Kidney capillary endothelial cell (primary cell): ENCODE results near the gene SRGAP1.

Experiments
- DNase-seq: peaks from one replicate; pipeline ENCODE4 v3.0.0-alpha.2; 2018; ENCODE audit warnings: low spot score

SRGAP1 gene

DNA sequence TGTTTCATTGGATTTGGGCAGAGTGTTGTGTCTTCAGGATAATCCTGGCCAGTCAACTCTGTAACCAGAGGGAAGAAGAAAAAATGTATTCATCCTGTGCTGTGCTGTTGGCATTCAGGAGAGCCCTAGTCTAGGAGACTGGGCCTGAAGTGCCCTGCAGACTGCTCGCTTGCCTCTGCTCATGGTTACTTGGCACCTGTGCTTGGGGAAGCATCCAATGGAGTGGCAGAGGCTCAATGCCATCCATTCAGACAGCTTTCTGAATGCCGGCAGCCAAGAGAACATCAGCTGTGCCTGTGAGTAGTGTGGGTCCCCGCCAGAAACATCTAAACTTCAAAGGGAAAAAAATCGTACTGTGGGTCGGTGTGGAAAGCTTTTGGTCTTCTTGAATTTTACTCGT lies 124.2 kb downstream of the SRGAP1 start:
- no peak for DNase-seq

DNA sequence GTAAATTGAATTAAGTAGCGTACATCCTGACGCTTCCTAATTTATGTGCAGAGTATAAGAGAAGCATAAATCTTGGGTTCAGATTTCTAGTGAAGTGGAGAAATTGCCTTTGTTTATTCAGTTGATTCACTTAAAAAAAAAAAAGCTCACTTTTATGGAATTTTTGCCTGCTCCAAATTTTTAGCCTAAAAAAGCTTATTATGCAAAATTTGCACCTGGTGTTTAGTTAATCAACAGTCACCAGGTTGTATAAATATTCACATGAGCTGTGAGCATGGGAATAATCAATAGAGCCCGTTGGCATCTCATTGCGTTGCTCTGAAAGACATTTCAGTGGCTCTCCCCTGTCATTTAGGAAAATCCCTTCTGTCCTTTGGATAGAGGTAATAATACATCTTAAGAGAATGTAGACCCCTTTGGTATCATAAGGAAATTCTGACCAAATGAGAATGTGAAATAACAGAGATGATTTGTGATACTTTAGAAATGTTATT lies 132.4 kb downstream of the SRGAP1 start:
- DNase-seq: no peak

DNA sequence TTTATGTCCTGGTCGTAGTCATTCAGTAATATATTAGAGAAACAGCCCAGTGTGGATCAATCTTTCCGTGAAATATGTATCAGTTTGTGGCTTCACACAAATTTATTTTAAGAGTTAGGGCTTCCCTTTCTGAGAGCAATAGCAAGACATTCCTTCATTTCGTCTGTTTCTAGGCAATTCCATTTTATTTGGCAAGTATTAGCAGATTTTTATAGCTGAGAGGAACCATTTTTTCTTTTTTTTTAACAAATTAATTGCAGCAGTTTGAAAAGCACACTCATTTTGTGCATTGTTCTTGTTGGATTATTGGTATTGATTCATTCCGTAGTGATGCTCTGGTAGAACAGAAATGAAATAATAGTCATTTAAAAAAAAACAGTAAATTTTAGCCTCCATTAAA lies 132.9 kb downstream of the SRGAP1 start:
- no peak for DNase-seq

DNA sequence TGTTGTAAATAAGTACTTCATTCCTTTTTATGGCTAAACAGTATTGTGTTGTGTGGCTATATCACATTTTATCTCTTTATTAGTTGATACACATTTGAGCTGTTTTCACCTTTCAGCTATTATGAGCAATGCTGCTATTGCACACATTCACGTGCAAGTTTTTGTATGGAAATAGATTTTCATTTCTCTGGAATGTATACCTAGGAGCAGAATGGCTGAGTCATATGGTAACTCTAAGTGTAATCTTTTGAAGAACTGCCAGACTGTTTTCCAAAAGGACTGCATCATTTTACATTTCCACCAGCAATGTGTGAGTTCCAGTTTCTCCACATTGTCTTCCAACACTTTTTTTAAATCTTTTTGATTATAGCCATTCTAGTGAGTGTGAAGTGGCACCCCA lies 134.0 kb downstream of the SRGAP1 start:
- peak; percentile 77 for DNase-seq

DNA sequence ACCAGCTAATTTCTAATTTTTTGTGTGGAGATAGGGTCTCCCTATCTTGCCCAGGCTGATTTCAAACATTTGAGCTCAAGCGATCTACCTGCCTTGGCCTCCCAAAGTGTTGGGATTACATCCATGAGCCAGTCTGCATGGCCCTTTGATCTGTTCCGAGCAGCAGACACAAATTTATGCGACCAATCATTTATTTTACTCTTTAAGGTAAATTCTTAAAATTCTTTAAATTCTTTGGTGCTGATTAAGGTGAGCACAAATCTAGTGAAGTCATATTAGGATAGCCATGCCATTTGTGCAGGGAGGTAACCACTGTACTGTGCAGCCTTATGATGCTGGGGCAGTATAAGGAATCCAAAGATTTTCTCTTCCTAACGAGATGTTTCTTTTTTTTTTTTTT lies 135.7 kb downstream of the SRGAP1 start:
- no peak for DNase-seq

DNA sequence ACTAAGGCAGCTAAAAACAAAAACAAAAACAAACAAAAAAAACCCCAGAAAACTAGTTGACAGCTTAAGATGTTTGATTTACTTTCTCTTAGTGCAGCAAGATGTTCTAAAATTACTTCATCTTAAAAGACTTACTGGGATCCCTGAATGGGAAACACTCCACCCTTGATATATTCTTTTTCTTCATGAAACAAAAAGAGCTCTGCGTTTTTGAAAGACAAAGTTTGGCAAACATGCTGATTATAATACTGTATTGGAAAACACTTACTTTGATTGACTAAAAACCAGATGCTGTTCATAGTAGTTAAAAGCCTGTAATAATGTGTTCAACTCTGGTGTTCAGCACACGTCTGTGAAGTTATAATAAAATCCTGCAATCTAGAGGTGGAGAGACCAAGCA lies 136.8 kb downstream of the SRGAP1 start:
- no peak for DNase-seq

DNA sequence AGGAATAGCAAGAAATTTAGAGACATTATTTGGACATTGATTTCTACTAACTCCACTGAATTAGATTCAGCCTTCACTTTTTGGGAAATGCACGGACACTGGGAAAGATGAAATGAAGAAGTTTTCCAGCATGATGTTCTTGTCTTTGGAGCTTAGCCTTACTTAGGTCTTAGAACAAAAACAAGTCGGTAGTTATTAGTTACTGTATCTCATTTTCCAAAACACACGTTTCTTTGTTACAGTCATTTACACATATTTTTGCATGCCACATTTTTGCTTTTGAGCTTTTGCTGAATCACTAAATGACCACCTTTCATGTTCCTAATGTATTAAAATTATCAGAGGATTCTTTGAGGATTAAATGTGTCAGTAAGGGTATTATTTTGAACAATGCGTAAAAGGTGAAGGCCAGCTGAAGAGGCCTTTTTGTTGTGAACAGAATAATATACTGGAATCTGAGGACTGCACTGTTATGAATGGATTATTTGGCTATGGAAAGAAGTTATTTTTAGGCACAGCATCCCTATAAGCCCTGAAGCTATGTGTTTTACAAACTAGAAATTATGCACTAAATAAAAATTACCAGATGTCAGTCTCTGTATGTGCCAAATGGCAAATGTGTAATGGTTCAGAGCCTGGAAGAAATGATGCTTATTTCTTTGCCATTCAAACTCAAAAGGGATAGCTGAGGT lies 138.2 kb downstream of the SRGAP1 start:
- DNase-seq: no peak

DNA sequence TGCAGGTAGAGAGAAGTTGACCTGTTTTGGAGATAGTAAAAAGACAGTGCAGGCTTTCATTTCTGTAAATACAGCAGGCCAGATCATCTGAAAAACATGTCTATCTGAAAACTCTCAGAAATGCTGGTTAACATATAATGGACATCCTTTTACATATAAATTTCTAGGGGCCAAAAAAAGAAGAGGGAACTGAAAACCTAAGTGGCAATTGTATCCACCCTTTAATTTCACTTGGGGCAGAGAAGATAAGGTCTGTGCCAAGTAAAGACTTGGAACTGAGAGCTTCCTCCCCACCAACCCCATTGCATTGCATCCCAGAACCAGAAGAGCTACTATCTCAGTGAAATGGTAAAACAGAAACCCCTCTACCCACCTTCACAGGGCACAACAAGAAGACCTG lies 141.0 kb downstream of the SRGAP1 start:
- DNase-seq: no peak

DNA sequence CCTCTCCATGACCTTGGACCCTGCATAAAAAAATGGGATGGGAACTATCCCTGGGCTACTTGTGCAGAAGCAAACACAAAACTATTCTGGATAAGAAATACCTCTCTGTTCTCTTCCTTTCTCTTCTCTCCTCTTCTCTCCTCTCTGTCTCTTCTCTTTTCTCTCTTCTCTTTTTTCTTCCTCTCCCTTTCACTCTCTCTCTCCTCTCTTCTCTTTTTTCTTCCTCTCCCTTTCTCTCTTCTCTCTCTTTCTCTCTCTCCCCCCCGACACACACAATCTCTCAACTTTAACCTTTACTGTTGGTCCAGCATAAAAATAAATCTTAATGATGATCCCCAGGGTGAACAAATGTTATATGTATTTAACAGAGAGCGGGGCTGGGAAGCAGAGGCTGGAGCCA lies 141.4 kb downstream of the SRGAP1 start:
- DNase-seq: no peak

DNA sequence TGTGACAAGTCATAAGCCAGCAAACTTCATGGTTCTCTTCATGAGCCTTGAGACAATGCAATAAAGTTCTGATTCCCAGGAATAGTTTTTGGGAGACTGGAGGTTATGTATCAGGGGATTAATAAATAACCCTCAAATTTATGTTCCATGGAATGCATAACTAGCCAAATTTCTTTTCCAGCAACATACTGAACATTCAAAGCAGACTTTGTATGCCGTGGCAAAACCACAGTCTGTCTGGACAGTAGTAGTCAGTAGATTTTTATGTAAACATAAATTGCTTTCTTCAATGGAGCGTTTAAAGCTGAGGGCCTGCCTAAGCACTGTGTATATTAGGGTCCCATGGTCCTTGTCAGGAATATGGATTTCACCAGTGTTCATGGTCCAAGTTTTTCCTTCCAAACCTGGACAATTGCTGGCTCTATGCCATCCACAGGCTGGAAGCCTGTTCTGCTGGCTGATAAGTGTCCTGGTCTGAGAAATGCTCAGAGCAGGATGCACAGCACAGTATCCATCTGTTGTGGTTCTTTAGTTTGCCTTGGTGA lies 144.9 kb downstream of the SRGAP1 start:
- no peak for DNase-seq

DNA sequence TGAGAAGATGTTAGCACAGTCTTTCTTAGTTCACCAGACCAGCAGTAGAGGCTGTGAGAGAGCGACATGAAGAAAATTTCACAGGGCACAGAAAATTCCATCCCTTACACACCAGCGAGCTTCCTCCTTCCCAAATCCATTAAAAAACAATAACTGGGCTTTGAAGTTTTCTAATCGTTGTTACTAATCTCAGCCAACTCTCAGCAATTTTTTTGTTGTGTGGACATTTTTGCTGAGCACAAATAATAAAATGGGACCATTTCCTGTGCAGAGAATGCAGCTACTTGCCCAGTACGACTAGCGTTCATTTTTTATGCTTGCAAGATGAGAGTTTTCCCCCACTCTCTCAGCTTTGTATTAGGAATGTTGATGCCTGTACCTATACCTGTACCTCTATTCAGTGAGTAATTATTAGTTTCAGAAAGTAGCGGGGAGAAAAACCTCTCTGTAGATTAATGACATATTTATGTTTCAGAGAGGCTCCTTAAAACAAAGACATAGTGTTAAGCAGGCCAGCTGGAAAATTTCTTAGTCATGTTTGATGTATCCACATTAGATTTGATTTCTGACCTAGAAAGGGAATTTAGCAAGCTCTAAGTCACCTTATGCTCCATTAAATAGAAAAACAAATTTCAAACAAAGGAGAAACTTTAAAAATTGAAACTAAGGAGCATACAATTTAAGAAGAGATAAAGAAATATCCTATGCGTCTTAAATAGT lies 146.5 kb downstream of the SRGAP1 start:
- no peak for DNase-seq

DNA sequence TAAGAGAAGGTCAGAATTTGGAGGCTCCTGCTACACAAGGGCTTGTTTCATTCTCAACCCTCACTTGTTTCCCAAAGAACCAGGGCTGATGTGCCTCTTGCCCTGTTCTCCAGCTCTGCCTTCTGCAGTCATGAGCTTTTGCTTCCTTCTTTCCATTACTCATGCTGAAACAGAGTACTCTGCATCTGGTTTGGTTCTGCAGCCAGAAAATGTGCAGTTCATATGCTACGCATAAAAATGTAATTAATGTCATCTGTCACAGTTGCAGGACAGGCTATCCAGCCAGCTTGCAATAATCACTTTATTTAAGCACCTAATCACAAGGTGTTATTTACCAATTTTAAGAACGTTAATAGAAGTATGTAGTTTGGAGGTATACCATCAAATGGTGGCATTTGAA lies 150.2 kb downstream of the SRGAP1 start:
- no peak for DNase-seq

DNA sequence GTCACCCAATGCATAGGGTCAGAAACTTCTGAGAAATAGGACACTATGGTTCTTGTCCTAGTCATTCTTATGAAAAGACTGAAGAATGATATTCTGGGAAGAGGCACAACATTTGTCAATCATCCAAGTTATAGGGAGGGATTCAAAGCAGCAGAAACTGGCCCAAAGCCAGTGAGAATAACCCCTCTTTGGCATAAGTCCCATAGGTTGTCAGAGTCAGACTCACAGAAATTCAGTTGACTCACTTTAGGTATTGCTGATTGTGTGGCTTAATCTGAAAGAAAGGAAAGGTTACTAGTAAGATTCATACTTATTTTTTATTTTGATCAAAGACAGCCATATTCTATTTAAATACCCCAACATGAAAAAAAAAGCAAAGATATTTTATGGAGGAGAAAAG lies 151.0 kb downstream of the SRGAP1 start:
- no peak for DNase-seq

DNA sequence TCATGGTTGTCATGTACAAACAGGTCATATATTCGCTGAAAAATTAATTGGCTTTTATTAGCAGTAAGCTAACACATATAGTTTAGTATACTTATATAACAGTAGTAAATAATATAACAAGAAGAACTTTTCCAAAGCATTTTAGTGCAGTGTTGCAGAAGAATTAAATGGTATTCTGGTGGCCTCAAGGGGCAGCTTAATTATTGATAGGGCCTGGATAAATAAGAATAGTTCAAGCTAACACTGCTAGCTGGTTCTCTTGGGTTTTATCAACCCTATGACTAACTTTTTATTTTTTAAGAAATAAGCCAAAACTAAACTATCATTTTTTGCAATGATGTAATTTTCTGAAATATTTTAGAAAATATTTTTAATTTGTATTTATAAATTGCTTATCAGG lies 152.1 kb downstream of the SRGAP1 start:
- no peak for DNase-seq

DNA sequence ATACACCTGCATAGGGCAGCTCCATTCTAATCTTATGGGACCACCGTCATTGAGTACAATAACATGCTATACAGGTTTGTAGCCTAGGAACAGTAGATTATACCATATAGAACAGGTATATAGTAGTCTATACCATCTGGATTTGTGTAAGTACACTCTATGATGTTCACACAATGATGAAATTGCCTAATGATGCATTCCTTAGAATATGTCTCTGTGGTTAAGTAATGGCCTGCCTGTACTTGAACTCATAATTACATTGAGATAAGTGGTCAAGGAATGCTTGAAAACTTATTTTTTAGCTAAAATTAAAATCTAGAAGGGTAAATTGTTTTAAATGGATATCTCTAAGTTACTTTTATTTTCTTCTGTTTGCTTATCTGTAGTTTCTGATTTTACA lies 152.7 kb downstream of the SRGAP1 start:
- DNase-seq: no peak

DNA sequence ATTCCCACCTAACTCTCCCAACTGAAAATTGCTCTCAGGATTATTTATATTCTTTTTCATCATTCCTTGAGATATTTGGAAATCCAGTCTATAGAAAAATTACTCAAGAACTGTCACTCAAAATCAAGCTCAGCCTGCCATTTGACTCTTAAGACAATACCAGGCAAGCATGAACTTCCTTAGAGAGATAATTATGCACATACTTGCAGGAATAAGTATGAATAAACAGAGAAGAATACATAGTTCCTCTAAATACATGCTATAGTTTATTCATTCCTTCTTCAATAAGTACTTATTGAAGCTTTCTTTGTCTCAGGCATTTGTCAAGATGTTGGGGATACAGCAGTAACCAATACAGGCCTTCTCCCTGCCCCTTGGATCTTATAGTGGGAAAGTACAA lies 154.1 kb downstream of the SRGAP1 start:
- DNase-seq: no peak

DNA sequence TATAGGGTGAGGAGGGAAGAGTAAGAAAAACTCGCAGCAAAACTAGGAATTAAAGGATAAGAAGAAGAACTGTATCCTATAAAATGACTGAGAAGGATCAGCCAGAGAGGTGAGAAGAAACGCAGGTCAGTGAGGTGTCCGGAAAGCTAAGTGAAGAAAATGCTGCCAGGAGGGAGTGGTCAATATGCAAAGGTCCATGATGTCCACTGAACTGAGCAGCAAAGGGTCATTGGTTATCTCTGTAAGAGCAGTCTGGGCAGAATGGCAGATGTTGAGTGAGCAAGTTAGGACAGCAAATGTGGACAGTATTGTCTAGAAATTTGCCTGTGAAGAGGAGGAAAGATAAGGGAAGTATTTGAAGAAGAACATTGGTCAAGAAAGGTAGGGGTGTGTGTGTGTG lies 155.4 kb downstream of the SRGAP1 start:
- no peak for DNase-seq

DNA sequence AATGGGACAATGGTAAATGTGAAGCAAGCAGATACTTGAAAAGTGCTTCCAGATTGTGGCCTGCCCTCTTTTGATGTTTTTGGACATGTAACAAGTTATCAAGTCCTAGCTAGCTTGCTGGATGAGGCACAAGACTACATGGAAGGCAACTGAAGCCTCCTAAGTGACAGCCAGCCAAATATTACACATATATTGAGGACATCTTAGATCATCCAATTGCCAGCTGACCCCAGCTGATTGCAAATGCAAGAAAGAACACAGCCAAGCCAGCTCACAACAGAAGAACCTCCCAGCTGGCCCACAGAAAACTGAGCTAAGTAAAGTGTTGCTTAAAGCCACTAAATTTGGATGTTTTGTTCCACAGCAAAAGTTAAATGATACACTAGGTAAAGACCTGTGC lies 156.9 kb downstream of the SRGAP1 start:
- no peak for DNase-seq

DNA sequence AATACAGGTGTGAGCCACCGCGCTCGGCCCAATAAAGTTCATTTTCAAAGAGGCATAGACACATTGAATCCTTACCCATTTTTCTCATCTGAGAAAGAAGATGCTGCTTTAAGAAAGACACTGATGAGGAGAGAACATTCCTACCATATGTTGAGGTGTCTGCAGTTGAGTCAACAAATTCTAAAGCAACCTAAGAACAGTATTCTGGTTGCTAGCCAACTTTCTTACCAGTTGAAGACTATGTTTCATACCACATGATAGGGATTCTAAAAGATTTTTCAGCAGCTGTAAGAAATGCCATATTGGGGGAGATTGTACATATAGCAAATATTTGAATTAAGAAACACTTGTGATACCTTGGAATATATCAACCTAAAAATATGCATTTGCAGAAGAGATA lies 160.1 kb downstream of the SRGAP1 start:
- no peak for DNase-seq

DNA sequence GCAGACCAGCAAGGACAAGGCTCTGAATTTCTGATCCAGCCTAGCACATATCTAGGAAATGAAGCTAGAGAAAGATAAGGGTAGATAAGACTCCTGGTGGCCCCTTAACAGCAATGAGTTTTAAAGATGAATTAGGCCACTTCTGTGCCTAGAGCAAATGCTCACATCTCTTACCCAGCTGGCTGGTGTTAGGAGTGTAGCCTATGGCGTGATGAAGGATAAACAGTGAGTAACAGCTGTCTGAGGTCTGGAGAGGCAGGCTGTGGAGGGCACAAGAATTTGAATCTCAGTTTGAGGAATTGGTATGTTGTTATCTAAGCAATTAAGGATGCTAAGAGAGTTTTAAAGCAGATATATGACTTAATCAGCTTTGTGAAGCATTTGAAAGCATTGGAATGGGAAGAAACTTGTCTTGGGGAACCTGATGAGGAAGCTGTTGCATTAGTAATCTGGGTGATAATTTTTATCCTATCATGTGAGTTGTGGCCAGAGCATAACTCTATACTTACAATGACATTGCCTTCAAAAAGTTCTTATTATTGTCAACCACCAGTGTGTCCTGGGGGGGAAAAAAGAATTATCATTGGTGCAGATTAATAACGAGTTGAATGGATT lies 161.8 kb downstream of the SRGAP1 start:
- DNase-seq: no peak

DNA sequence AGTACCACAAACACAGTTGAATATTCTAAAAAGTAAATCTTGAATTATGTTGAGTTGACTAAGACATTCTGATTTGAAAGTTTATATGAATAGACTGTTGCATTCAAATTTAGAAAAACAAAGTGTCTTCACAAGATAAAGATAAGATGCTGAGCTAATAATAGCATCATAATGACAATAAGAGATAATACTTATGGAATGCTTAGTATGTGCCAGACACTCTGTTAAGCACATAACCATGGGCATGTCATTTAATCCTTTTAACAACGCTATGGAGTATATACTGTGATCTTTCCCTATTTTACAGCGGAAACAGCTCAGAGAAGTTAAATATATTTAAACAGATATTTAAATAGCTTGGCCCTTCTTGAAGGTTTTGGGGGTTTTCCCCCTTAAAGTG lies 163.4 kb downstream of the SRGAP1 start:
- no peak for DNase-seq

DNA sequence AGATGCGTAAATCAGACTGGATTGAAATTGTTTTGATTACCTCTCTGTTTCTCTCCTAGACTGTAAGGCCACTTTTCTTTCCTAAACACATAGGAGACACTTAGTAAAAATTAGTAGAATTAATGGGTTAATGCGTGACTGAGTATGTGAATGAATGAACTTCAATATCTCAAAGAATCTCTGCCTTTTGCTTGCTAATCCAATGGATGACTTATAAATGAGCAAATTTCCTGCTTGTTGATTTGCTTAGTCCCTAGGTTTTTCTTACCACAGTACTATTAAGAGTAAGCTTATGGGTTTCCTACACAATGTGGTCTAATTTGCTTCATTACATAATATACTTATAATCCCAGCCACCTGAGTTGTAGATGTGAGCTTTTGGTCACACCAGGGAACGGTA lies 164.1 kb downstream of the SRGAP1 start:
- no peak for DNase-seq
